HG02588 (cell line): ENCODE results near the gene GSG1L.

Experiments
- ATAC-seq: cut with Tn5 transposase; IDR thresholded peaks from one replicate; pipeline ENCODE4 v1.9.1; 2021; ENCODE audit warnings: mild to moderate bottlenecking, moderate library complexity; ENCODE audit not compliant: unreplicated experiment

The GSG1L gene

DNA sequence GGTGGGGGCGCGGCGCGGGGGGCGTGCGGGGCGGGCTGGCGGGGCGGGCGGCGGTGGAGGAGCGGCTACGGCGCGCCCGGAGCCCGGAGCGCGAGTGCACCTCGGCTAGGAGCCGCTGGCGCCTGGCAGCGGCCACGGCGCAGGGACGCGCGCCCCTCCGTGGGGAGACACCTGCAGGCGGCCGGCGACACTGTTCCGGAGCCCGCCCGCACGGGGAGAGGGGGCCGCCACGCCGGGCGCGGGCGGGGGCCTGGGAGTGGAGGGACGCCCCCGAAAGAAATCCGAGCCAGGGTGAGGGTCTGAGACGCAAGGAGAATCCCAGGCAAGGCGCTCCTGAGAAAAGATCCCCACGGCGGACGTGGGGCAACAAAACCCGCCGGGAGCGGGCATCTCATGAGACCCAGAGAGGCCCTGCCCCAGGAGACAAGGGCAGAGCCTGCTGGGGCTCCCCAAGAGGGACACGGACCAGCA, at the start of gene GSG1L:
GSG1L (minus strand) TSS at position 124 of the 471 bp plus-strand sequence. CDS start 290 bp downstream, outside the sequence.
- ATAC-seq = no peak

DNA sequence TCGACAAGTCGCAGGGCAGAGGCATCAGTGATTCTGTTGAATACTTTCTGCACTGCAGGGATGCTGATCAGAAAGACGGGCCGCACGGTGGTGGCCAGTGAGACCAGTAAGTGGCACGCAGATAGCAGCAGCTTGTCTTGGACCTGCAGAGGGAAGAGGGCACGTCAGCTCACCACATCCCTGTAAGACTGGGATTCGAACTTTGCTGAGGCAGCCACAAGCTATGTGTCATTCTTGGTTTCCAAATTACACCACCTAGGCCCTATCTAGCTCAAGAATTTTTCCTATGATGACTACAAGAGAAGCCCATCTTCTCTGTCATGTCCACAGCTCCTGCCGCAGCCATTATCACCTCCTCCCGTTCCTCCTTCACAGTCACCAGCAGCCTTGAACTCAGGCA, 49.4 kb upstream of the GSG1L start:
- no peak for ATAC-seq

DNA sequence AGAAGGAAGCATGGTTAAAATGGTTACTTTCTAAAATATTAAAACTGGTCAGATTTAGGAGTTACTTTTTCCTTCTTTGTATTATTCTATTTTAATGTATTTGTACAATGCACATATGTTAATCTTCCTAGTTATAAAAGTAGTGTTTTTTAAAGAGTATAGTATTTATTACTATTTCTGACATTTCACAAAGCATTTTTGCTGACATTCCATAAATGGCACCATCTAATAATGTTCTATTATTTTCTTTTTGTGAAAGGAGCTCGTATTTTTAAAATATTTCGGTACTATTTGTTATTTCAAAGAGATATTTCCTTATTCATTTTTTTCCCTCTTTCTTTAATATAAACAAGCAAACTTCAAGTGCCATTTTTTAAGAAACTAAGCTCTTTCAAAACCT, 47.5 kb upstream of the GSG1L start:
- ATAC-seq = no peak

DNA sequence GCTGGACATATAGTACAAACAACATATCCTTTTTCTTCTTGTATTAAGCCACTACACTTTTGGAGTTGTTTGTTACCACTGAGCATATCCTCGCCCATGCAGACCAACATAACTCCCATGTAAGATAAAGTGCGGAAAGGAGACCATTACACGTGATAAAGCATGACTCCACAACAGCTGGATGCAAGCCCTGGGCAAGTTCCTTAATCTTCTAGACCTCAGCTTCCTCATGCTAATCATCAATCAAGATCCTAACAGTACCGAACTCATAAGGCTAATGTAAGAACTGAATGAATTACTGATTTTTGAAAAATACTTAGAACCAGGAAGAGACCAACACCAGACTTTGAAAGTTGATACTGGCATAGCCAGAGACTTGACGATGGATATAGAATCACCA, 47.0 kb upstream of the GSG1L start:
- ATAC-seq = no peak

DNA sequence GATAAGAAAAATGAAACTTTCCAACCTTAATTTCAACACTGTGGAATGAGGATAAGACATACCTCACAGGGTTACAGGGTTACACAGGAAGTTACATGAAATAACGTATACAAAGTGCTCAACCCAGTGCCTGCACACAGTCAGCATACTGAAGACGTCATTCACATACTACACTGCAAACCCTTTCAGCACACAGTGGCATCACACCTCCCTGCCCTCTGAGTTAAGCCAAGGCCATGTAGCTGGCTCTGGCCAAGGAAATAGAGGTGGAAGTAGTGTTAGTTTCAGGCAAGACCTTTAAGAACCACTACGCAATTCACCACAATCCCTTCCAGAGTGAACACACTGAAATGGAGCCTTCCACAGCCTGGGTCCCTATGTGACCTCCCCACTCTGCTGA, 46.6 kb upstream of the GSG1L start:
- ATAC-seq = no peak

- ATAC-seq = no peak
Measured at GRCh38 chr16:28108590-28109247, 45.2 kb upstream of the GSG1L start.

GRCh38 chr16:28107232-28107631, 43.7 kb upstream of the GSG1L start:
- no peak for ATAC-seq

DNA sequence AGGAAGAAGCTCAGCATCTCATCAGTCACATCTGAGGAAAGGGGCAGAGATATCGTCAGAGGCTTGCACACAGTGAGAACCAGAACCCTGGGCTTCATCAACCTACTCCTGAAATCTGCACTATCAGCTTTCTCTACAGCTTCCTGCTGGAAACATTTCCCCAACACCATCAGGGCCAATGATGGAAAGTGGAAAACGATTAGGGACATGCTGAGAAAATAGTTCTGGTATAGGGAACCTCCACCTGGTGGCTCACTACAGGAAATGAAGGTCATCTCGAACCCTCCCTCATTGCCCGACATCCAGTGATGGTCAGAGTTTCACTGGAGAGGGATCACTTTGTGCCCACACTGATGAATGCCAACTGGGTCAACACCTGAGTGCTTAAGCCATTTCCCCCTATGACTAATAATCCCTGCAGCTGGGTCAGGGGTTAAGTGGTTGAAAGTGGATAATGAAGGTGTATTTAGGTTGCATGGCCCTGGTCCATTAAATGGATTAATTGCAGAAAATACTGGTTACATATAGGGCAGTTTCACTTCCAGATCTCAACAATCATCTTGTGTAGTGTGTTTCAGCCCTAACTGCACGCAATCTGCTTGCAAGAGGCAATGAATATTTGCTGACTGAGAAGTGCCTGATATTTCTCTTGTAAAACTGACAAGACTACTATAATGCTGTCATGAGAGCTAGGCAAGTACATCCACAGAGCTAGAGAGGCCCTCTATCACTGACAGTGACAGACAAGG, 43.1 kb upstream of the GSG1L start:
- no peak for ATAC-seq

DNA sequence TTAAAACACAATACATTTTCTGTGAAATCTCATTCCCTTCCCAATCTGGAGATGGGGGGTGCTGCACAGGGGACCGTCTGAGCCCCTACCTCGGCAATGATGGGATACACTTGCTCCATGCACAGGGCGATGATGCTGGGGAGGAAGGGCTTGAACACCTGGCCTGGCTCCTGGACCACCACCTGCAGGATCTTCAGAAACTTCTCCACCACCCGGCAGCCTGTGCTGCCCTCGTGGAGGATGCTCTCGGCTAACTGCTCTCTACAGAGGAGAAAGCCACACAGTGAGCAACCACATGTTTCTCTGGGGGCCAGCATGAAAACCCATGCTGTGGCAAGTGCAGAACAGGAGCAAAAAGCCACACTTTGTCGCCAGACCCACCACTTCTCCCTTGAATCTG, 42.4 kb upstream of the GSG1L start:
- no peak for ATAC-seq

DNA sequence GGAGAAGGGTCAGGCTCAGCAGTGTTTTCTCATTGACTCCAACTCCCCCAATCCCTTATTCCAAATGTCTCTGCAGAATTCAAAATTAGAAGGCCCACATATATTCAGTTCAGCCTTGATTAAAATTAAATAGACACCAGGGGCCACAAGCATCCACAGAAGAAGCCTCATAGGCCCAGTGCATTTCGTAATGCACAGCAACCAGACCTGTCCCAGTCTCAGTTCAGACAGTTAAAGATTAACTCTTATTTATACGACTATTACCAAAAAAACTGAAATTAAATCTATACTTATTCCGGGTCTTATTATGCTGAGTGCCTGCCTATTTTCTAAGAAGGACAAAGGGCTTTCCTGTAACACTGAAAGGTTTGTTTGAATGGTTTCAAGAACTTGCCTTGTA, 41.8 kb upstream of the GSG1L start:
- ATAC-seq = no peak

DNA sequence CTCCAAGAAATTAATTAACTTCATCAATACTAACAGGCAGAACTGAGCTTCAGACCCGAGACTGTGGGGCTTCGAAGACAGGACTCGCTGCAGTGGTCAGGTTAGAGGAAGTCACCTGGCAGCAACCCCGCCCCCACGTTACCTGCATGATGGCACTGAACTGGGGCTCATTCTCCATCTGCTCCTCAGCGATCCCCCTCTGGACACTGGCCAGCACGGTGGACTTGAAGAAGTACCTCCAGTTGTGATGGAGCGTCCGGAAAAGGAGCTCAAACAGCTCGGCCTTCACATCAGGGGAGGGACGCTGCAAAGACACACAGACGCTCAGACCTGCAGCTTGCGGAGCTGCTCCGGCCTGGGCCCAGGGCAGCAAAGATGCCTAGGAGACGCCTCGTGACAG, 40.9 kb upstream of the GSG1L start:
- ATAC-seq = no peak

DNA sequence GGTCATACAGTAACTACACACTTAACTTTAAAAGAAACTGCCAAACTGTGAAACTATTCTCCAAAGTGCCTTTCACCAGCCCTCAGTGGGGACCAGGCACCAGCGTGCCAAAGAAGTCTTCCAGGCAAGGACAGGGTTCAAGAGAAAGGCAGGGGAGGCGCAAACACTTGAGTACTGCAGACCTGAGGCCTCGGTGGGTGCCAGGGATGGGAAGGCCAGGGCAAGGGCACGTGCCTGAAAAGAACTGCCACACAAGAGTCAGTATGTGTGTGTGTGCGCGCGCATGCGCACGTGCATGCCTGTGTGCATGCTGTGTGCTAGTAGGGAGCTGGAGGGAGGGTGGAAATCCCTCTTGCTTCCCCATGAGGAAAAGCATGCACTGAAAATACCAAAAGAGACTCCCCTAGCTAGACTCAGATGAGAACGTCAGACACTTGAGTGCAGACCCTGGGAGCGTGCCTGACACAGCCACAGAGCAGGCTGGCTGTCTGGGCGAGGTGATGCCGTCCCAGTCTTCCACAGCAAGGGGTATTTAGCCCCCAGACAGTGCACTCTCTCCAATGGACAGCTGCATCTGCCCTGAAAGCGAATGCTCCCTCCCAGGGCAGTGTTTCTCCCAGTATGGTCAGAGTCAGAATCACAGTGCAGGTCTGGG, 40.1 kb upstream of the GSG1L start:
- no peak for ATAC-seq

DNA sequence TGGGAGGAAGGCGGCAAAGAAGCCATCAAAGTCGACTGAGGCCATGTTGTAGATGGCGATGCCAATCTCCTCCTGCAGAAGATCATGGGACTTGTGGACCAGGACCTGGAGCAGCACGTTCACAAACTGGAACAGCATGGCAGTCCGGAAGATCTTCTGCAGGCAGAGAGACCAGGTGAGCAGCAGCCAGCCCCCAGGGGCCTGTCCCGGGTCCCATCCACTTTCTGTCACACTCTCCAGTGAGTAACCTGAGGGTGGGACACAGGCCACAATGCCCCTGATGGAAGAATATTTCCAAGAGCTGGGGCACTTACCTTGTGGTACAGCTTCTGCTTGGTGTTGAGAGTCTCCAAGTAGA, 38.0 kb upstream of the GSG1L start:
- ATAC-seq = no peak

DNA sequence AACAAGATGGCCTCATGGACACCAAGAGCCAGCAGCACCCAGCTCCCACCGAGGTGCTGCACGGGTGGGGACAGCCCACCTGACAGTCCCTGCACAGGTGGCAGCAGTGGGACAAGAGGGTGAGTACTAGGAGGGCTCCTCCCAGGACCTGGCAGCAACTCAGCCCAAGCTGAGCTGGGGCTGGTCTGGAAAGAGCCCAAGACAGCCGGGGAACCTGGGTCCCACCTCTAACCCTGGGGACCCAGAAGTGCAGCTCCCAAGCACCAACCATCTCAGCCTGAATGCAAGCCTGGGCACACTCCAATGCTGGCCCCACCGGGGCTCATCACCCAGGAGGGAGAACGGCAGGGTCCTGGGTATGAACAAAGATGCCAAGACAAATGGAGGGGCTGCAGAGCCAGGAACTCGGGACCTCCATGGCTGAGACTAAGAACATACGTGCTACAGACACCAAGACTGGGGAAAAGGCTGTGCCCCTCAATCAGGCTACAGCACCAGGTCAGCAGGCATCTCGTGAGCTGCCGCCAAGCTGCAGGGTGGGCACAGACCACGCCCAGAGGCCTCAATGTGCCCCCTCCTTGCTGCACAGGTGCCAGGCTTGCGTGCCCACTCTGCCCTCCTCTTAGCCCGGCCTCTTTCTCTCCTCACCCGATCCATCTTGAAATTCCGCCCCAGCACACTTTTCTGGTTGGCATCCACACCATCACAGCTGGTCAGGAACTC, 37.5 kb upstream of the GSG1L start:
- no peak for ATAC-seq

- no peak for ATAC-seq
Measured at GRCh38 chr16:28098959-28099945, 35.7 kb upstream of the GSG1L start.

- ATAC-seq = no peak
Measured at GRCh38 chr16:28098171-28098958, 34.9 kb upstream of the GSG1L start.

GRCh38 chr16:28096983-28097899, 33.7 kb upstream of the GSG1L start:
- ATAC-seq = no peak

DNA sequence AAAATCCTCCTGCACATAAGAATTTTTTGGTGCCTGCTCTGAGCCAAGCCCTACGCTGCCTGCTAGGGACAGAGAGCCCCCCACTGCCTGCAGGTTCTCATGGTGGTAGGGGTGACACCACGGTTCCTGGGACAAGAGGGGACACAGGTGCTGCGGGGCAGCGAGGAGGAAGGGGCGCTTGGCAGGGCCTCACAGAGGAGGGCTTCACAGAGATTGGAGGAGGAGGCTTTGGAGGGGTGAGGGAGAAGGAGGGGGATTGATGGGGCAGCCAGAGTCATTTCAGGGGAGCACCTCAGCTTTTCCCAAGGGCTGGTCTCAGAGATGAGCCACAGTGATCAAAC, 29.8 kb upstream of the GSG1L start:
- ATAC-seq = no peak
